ENCODE measurements around the gene LIMK1. TPM values are rescaled to one million over a fixed set of nuclear protein-coding genes. Genes with fewer than 3 reads are reported as not detected.

The LIMK1 gene
- total RNA-seq, 2 donors from 2014 or later, result 9.4 to 14.7 TPM

- no peak for DNase-seq (ENCODE audit: low spot score)
- Histone ChIP-seq H3K27ac (no peak overlapping the region), H3K9me3 (no peaks in the 10 kb centered on the region), H3K4me1 (no peaks in the 10 kb centered on the region), H3K27me3 (no peaks in the 10 kb centered on the region), H3K4me3 (no peak overlapping the region), H3K36me3 (no peaks in the 10 kb centered on the region)
- no peak for TF ChIP-seq CTCF (IDR thresholded peaks at IDR 0.05)
Measured at GRCh38 chr7:74143383-74143782, 59.8 kb downstream of the LIMK1 start.

GRCh38 chr7:74148491-74148890, 64.9 kb downstream of the LIMK1 start:
- Histone ChIP-seq H3K9me3 (no peaks in the 10 kb centered on the region), H3K36me3 (no peaks in the 10 kb centered on the region), H3K4me3 (no peak overlapping the region), H3K27me3 (no peaks in the 10 kb centered on the region), H3K27ac (no peak overlapping the region), H3K4me1 (no peaks in the 10 kb centered on the region)
- no peak for DNase-seq (ENCODE audit: low spot score)
- TF ChIP-seq CTCF (IDR thresholded peaks at IDR 0.05), result no peak

- Histone ChIP-seq H3K4me3 (no peak overlapping the region), H3K36me3 (no peaks in the 10 kb centered on the region), H3K27me3 (no peaks in the 10 kb centered on the region), H3K4me1 (no peaks in the 10 kb centered on the region), H3K27ac (no peak overlapping the region), H3K9me3 (no peaks in the 10 kb centered on the region)
- TF ChIP-seq CTCF (IDR thresholded peaks at IDR 0.05), result no peak
- DNase-seq (ENCODE audit: low spot score), result no peak
Measured at GRCh38 chr7:74149071-74149470, 65.5 kb downstream of the LIMK1 start.

- H3K27me3 ChIP-seq, result no peaks in the 10 kb centered on the region
- H3K36me3 ChIP-seq, result no peaks in the 10 kb centered on the region
- DNase-seq (ENCODE audit: low spot score), result no peak
- H3K9me3 ChIP-seq, result no peaks in the 10 kb centered on the region
- no peak for TF ChIP-seq CTCF (IDR thresholded peaks at IDR 0.05)
- no peak overlapping the region for H3K27ac ChIP-seq
- H3K4me3 ChIP-seq, result no peak overlapping the region
- H3K4me1 ChIP-seq, result no peaks in the 10 kb centered on the region
Measured at GRCh38 chr7:74149603-74150002, 66.0 kb downstream of the LIMK1 start.

- Histone ChIP-seq H3K4me1 (no peaks in the 10 kb centered on the region), H3K27me3 (no peaks in the 10 kb centered on the region), H3K9me3 (no peaks in the 10 kb centered on the region), H3K27ac (no peak overlapping the region), H3K4me3 (no peak overlapping the region), H3K36me3 (no peaks in the 10 kb centered on the region)
- TF ChIP-seq CTCF (IDR thresholded peaks at IDR 0.05), result no peak
- no peak for DNase-seq (ENCODE audit: low spot score)
Measured at GRCh38 chr7:74153736-74154135, 70.1 kb downstream of the LIMK1 start.

DNA sequence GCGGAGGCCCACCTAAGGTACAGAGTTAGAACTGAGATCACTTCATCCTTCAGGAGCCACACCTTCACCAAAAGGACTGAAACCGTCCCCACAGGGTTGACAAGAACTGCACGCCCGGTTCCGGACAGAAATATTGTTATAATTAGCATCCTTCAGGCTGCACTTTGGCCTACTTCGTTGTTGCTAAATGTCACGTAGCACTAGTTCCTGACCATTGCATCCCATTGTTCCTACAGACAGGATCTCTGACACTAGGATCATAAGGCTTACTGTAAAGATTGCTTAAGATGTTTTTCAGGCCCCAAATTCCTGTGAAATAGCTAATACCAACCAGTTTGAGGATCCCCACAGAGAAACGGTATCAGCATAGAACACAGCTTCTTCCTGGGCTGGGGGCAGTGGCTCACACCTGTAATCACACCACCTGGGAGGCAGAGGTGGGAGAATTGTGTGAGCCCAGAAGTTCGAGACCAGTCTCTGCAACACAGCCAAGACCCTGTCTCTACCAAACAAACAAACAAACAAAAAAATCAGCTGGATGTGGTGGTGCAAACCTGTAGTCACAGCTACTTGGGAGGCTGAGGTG, 72.3 kb downstream of the LIMK1 start:
- no peak overlapping the region for H3K27ac ChIP-seq
- H3K9me3 ChIP-seq, result no peaks in the 10 kb centered on the region
- H3K27me3 ChIP-seq, result no peaks in the 10 kb centered on the region
- no peaks in the 10 kb centered on the region for H3K36me3 ChIP-seq
- H3K4me1 ChIP-seq, result no peaks in the 10 kb centered on the region
- DNase-seq (ENCODE audit: low spot score), result no peak
- H3K4me3 ChIP-seq, result no peak overlapping the region
- TF ChIP-seq CTCF (IDR thresholded peaks at IDR 0.05), result no peak
